Stimulated activated effector memory CD8-positive, alpha-beta T cell treated with anti-CD3 and anti-CD28 coated beads, Interleukin-12 subunit alpha, Interleukin-12 subunit beta, amount 100 ng/mL, for 72 hours (primary cell): ENCODE results near the gene JTB.

Experiments
- ATAC-seq: fragments of 150-1000 bp; cut with Tn5 transposase; 2 replicates; pipeline ENCODE4 v1.10.0; 2021
- DNase-seq, 2 donors: peaks; one replicate each; pipeline ENCODE4 v3.0.0; 2021 to 2022; ENCODE audit warnings: low spot score in 2 of 2
- H3K27ac Mint-ChIP-seq: one replicate; pipeline ENCODE4 v1.8.0; 2022; ENCODE audit warnings: mild to moderate bottlenecking, mixed read lengths
- H3K36me3 Mint-ChIP-seq: one replicate; pipeline ENCODE4 v1.8.0; 2022; ENCODE audit warnings: mild to moderate bottlenecking, mixed read lengths
- H3K4me1 Mint-ChIP-seq: one replicate; pipeline ENCODE4 v1.8.0; 2022; ENCODE audit warnings: mixed read lengths
- H3K4me3 Mint-ChIP-seq: one replicate; pipeline ENCODE4 v1.8.0; 2022; ENCODE audit warnings: mild to moderate bottlenecking, mixed read lengths
- H3K9me3 Mint-ChIP-seq: one replicate; pipeline ENCODE4 v1.8.0; 2022; ENCODE audit warnings: mixed read lengths

The JTB gene

DNA sequence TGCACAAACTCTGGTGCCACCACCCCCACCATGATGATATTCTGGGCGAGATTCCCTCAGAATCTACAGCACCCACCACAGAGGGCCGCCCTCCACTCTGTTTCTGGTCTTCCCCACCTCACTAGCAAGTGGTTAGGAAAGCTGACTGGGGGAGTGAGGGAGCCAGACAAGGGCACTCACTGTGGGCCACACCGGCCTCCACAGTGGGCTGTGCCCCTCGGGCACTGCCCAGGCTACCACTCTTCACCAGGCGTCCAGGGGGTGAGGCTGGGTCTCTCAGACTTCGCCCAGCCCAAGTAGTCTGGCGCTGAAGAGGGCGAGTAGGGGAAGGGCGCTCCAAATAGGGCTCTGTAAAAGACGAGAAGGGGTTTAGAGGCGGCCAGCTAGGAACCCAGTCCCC lies 43.5 kb downstream of the JTB start:
- DNase-seq = no peak
- Mint-ChIP-seq H3K36me3 (peaks cover 98% of the 10 kb centered on the region), H3K27ac (peak overlapping the region; percentile 26), H3K9me3 (no peaks in the 10 kb centered on the region), H3K4me3 (no peak overlapping the region), H3K4me1 (peaks cover 16% of the 10 kb centered on the region)
- ATAC-seq = no peak

DNA sequence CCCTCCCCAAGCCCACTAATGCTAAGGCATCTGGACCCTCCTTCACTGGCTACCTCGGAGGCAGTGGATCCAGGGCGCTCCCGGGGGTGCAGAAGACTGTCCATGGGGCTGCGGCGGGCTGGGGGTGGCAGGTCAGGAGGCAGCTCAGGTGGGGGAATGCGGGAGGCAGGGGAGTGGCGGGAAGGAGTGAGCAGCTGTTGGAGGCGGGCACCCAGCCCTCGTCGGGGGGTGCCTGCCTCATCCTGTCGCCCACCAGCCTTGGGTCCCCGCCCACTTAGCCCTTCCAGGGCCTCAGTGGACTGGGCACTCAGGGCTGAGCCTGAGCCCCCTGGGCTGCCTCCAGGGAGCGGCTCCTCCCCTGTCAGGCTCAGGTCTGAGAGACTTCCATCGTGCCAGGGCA lies 44.0 kb downstream of the JTB start:
- peaks cover 93% of the 10 kb centered on the region for H3K36me3 Mint-ChIP-seq
- no peak for DNase-seq
- no peak for ATAC-seq
- no peaks in the 10 kb centered on the region for H3K9me3 Mint-ChIP-seq
- peaks cover 21% of the 10 kb centered on the region for H3K4me1 Mint-ChIP-seq
- no peak overlapping the region for H3K4me3 Mint-ChIP-seq
- no peak overlapping the region for H3K27ac Mint-ChIP-seq

DNA sequence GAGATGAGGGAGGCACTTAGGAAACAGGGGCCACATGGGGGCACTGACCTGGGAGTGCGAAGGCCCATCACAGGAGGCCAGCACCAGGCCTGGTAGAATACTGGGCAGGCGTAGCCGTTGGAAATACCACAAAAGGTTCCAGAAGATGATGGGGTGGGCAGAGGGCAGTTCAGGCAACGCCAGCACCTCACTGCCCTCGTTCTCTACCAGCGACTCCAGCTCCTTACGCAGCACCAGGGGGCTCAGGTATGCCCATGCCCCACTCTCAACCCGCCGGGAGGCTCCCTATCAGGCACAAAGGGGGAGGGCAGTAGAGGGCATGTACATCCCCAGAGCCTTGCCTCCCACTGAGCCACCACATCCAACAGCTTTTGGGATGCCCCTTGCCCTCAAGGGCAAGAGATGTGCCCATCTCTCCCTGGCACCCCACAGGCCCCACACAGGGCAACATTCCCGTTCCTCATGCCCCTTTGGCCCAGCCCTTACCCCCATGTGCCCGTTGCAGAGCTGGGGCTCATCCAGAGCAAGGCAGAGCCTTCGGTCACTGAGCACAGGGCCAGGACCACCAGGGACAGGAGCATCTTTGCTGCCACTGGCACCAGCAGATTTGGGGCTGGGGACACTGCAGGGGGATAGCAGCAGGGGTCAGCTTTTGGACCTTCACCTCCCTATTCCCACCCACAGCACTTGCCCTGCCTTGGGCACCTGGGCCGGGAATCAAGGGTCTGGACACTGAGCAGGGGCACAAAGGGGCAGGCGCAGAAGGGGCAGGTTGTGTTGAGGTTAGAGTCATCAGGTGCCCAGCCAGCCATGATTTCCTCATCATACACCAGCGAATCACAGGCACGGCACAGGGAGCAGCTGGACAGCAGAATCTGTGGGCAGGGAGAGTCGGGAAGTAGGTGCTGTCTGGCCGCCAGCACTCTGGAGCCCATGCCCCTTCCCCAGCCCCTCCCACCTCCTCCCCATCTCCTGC lies 45.0 kb downstream of the JTB start:
- Mint-ChIP-seq H3K36me3 (peaks cover 83% of the 10 kb centered on the region), H3K27ac (no peak overlapping the region), H3K9me3 (no peaks in the 10 kb centered on the region), H3K4me1 (peaks cover 23% of the 10 kb centered on the region), H3K4me3 (no peak overlapping the region)
- DNase-seq = no peak
- ATAC-seq = no peak

DNA sequence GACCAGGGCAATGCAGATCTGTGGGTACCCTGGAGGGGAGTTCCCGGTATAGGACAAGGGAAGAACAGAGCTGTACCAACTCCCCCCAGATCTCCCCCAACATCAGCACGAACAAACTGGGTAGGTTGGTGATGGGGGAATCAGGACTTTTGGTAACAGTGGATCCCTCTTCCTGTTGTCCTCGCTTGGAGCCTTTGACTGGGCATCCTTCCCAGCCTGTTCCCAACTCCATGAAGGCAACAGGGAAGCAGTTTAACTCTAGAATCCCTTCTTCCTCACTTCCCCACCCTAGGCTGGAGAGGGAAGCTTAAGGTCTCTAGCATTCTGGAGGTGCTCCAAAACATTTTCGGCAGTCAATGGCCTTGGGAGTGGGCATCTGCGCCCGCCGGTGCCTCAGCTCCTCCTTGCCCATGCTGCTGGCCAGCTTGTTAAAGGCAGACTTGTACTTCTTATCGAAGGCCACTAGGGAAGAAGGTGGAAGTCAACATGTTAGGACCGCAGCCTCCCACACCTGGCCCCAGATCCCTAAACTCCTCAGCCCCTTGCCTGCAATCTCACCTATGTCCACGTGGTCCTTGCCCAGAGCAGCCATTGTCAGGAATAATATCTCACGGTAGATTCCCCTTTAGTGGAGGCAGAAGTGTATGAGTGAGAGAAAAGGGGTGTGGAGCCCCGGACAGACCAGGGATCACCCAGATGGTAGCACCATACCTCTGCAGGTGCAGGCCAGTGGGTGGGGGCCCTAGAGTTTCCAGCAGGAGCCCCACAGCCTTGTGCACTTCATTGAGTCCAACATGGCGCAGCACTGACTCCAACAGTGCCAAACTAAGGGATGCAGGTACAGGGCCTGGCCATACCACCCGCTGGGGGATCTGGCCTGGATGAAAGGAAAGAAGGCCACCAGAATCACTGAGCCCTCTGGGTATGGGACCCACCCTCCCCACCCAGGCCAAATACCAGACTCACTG lies 47.2 kb downstream of the JTB start:
- H3K4me3 Mint-ChIP-seq = no peak overlapping the region

DNA sequence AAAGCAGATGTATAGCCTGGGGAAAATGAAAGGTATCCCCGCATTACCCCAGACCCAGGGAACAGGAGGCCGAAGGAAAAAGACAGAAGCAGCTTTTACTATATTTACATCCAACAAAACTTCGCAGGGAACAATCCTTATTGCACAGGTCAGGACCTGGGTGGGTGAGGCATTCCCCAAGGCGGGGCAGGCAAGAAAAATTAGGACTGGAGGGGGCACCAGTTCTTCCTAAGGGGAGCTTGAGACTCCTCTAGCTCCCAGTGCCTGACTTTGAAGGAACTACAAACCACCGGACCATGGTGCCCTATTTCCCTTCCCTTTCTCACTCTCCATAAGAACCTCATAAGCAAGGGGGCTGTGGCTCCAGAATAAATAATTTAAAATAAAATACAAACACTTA lies 48.0 kb downstream of the JTB start:
- Mint-ChIP-seq H3K36me3 (peaks cover 53% of the 10 kb centered on the region), H3K27ac (peak overlapping the region; percentile 80), H3K4me1 (peaks cover 11% of the 10 kb centered on the region), H3K4me3 (no peak overlapping the region), H3K9me3 (no peaks in the 10 kb centered on the region)
- no peak for DNase-seq
- no peak for ATAC-seq

More for the DNA sequence above, 47.2 kb downstream of the JTB start:
- DNase-seq = no peak
- Mint-ChIP-seq H3K27ac (peak overlapping the region; percentile 80), H3K4me1 (peaks cover 11% of the 10 kb centered on the region), H3K36me3 (peaks cover 61% of the 10 kb centered on the region), H3K9me3 (no peaks in the 10 kb centered on the region)
- peak; percentile 4 for ATAC-seq

DNA sequence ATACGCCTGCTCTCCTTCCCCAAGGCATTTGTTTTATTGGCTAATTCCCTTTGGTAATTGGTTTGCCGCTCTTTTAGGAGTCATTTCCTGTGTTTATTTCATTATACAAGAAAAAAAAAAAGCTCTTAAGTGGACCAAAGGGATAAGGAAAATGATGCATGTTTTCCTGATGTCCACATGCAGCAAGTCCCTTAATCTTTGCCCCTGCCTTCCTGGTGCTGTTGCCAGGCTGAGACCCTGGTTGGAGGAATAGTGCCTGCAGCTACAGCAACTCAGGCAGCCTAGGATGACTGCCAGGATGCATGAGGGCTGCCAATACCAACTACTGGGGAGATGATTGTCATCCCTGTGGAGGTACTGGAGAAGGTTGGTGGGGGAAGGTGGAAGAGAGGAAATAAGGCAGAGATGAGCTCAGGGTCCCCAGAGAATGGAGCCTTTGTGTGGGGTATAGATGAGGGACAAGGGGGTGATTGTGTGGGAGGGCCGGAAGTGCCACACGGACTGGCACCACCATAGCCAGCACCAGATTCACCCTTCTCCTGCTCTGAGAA lies 48.6 kb downstream of the JTB start:
- Mint-ChIP-seq H3K27ac (peak overlapping the region; percentile 80), H3K36me3 (peaks cover 47% of the 10 kb centered on the region), H3K4me3 (no peak overlapping the region), H3K4me1 (peaks cover 11% of the 10 kb centered on the region), H3K9me3 (no peaks in the 10 kb centered on the region)
- DNase-seq (no peak), ATAC-seq (no peak)

DNA sequence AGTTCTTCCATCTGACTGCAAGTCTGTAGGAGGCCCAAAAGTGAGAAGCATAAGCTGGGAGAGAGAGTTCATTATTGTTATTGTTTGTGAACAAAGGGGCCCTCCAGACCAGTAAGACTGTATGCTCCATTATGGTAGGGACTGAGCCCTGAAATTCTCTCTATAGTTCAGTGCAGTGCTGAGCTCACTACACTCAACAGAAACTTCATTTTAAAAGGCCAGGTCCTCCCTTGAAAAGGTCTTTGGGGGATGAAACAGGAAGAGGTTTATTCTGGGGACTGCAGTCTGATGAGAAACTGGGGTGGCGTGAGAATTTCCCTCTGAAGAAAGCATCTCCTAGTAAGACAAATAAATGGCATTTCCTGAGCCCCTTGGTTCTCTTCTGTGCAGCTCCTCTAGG lies 49.2 kb downstream of the JTB start:
- Mint-ChIP-seq H3K27ac (peak overlapping the region; percentile 80), H3K4me3 (no peak overlapping the region), H3K9me3 (no peaks in the 10 kb centered on the region), H3K4me1 (peaks cover 11% of the 10 kb centered on the region), H3K36me3 (peaks cover 47% of the 10 kb centered on the region)
- ATAC-seq = no peak
- DNase-seq = no peak

DNA sequence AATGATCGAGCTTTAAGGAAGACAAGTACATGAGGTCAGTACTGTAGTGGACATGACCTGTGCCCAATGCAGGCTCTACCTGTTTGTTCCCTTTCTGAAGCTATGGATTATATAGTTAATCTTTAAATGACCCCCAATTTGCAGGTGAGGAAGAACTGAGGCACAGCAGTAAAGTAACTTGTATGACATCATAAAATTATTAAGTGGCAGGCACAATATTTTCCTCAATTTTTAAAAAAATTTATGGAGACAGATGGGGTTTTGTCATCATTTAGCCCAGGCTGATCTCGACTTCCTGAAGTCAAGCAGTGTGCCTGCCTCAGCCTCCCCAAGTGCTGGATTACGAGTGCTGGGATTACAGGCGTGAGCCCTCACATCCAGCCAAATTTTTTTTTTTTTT lies 51.1 kb downstream of the JTB start:
- DNase-seq (no peak), ATAC-seq (no peak)
- Mint-ChIP-seq H3K9me3 (no peaks in the 10 kb centered on the region), H3K4me3 (no peak overlapping the region), H3K27ac (no peak overlapping the region), H3K36me3 (peaks cover 45% of the 10 kb centered on the region), H3K4me1 (peaks cover 15% of the 10 kb centered on the region)
